H1 (cell line): ENCODE results near the gene TMTC2. TPM values are rescaled to one million over a fixed set of nuclear protein-coding genes. Genes with fewer than 3 reads are reported as not detected.

Experiments
- CBX5 ChIP-seq: fragments of 300-800, 300-1000 bp; sonication (generic); IDR thresholded peaks from 2 replicates; pipeline ENCODE4 v1.7.1; 2016; ENCODE audit warnings: antibody characterized with exemption, low read length, low read depth
- HDAC6 ChIP-seq: IDR thresholded peaks from one replicate; pipeline ENCODE4 v1.7.1; 2012; ENCODE audit warnings: low read depth, mild to moderate bottlenecking, inconsistent platforms, low read length, moderate library complexity
- MAFK ChIP-seq: IDR thresholded peaks from 2 replicates; pipeline ENCODE4 v1.6.1; 2012; ENCODE audit warnings: low read depth, mild to moderate bottlenecking, improper control_type of control experiment, low read length
- PHF8 ChIP-seq: fragments of 200-600 bp; sonication (generic); conservative IDR thresholded peaks from 2 replicates; pipeline ENCODE4 v1.7.1; 2012; ENCODE audit warnings: low read depth, mild to moderate bottlenecking, inconsistent platforms, low read length, moderate library complexity
- POLR2AphosphoS5 ChIP-seq: IDR thresholded peaks from 2 replicates; pipeline ENCODE4 v1.6.1; 2011; ENCODE audit warnings: low read depth, low read length
- SAP30 ChIP-seq: fragments of 300-600 bp; sonication (generic); IDR thresholded peaks from 2 replicates; pipeline ENCODE4 v1.7.1; 2012; ENCODE audit warnings: low read length, moderate library complexity, mild to moderate bottlenecking, inconsistent platforms; ENCODE audit not compliant: insufficient read depth, insufficient replicate concordance
- SUZ12 ChIP-seq: fragments of 200-600 bp; sonication (generic); IDR thresholded peaks from 2 replicates; pipeline ENCODE4 v1.6.1; 2012; ENCODE audit warnings: mild to moderate bottlenecking, inconsistent platforms, low read length, moderate library complexity, mixed read lengths
- TEAD4 ChIP-seq: IDR thresholded peaks from 2 replicates; pipeline ENCODE4 v1.6.1; 2012; ENCODE audit warnings: low read depth, low read length, inconsistent platforms, mixed read lengths
- polyA plus RNA-seq, 7 experiments: library from polyadenylated mRNA; depleted of rRNA in 3 of 7; stranded (reverse) in 5 of 7; unstranded in 2 of 7; fragments of >200 nt in 5 of 7; fragments of 200-250 nt in 2 of 7; gene quantifications; 1 replicate in 5 of 7; 2 replicates in 1 of 7; 4 replicates in 1 of 7; pipeline versions ENCODE4 v1.2.1 to v1.2.3, GENCODE V29; 2011 to 2013; ENCODE audit warnings: missing spikeins in 2 of 7, mixed read lengths in 2 of 7
- total RNA-seq: library from RNA; stranded (reverse); fragmentation: NEBNext Ultra II Directional; extraction: Animal tissue kit (Norgen Biotek cat#: 25700); gene quantifications from 2 replicates; pipeline ENCODE4 v1.2.1, GENCODE V29; 2021

The TMTC2 gene
- total and polyA plus RNA-seq, 2 of the 8 experiments (the other 6 are each of a cell fraction or from before 2014, with no cell fraction given) = 2.3 to 3.9 TPM

DNA sequence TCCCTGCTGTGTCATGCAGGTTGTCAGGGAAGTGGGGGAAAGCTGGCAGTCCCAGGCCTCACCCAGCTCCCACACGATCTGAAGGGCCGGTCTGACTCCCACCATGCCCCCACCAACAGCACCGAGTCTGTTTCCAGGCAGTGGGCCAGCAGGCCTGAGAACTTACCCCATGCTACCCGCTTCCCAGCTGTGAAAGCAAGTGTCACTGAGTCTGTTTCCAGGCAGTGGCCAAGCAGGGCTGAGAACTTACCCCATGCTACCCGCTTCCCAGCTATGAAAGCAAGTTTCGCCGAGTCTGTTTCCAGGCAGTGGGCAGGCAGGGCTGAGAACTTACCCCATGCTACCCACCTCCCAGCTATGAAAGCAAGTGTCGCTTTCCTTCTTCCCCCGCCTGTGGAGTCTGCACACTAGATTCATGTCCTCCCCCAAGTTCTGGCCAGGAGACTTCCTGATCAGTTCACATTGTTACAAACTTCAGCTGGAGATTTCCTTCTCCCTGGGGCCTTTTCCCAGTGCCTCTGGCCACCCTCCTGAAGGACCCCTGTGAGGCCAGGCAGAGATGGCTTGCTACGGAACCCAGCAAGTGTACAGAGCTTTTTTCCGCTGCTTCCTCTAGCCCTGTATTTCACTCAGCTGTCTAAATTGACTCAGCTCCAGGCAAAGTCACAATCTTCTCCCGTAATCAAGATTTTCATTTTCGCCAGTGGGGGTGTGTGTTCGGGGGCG is 435.4 kb downstream of the TMTC2 start (continued):
- TF ChIP-seq SUZ12 (no peak), SAP30 (no peak), MAFK (no peak), TEAD4 (no peak), CBX5 (no peak), HDAC6 (no peak), POLR2AphosphoS5 (no peak), PHF8 (no peak)
- TF ChIP-seq, all 59 proteins: peak for 0
